Ovary (tissue), 9 donors: ENCODE results near the gene XXYLT1. TPM values are rescaled to one million over a fixed set of nuclear protein-coding genes. Genes with fewer than 3 reads are reported as not detected.
A peak's percentile ranks its signal among the peaks of the same experiment; 100 is the strongest.

Source experiments
- DNase-seq, 5 donors: peaks; one replicate each; pipeline ENCODE4 v3.0.0-alpha.2; 2019 to 2020
- H3K27ac ChIP-seq, 2 donors: fragments of 200-600 bp; one replicate each; pipeline versions ENCODE4 v1.5.1 to v1.8.0; 2019 to 2022
- H3K27me3 ChIP-seq: fragments of 200-600 bp; one replicate; pipeline ENCODE4 v1.8.0; 2022
- H3K36me3 ChIP-seq: fragments of 200-600 bp; sonication (generic); one replicate; pipeline ENCODE4 v1.5.1; 2019
- H3K4me1 ChIP-seq: one replicate; pipeline ENCODE4 v1.8.1; 2013; ENCODE audit warnings: mild to moderate bottlenecking, moderate library complexity; ENCODE audit not compliant: insufficient read depth
- H3K4me3 ChIP-seq: fragments of 200-600 bp; sonication (generic); one replicate; pipeline ENCODE4 v1.5.1; 2017
- H3K9me3 ChIP-seq, 2 donors: fragments of 200-600 bp in 1 of 2; sonication (generic) in 1 of 2; one replicate each; pipeline versions ENCODE4 v1.5.1 to v1.8.1; 2013 to 2019; ENCODE audit warnings: mild to moderate bottlenecking in 1 of 2, moderate library complexity in 1 of 2
- EP300 ChIP-seq: sonication (generic); formaldehyde crosslinking; IDR thresholded peaks from one replicate; pipeline ENCODE4 v1.6.1; 2017; ENCODE audit warnings: antibody characterized with exemption
- POLR2A ChIP-seq: fragments of 450-650 bp; IDR thresholded peaks from one replicate; pipeline ENCODE4 v1.6.1; 2017; ENCODE audit warnings: antibody characterized with exemption, mild to moderate bottlenecking, moderate library complexity
- WGBS, 3 donors: extraction: QIAGEN DNeasy Blood & Tissue Kit in 1 of 3; methylation state at CpG; one replicate each; pipeline versions ENCODE4 v1.1.5 to v1.1.7; 2013 to 2017; 5-methylcytosine and 5-hydroxymethylcytosine counted together
- intact Hi-C, 4 donors: fragments of 100-400 bp; cut with DNase I; formaldehyde crosslinking; loops; one replicate each; pipeline versions ENCODE4 v1.11.0 to v1.15.1; 2022 to 2023
- polyA plus RNA-seq, 2 donors: library from polyadenylated mRNA; stranded (reverse); fragments of 200-250 nt in 1 of 2; fragments of 350-450 nt in 1 of 2; fragmentation: Illumina TruSeq in 1 of 2; extraction: RNeasy Lipid Tissue Mini Kit (QIAGEN cat#74804) in 1 of 2; gene quantifications; one replicate each; pipeline ENCODE4 v1.2.3, GENCODE V29; 2013 to 2014
- total RNA-seq, 7 donors: library from RNA; depleted of rRNA in 2 of 7; stranded (reverse); fragments of >200 nt in 2 of 7; fragmentation: NEBNext Ultra II Directional in 3 of 7; extraction: Animal tissue kit (Norgen Biotek cat#: 25700) in 3 of 7; gene quantifications; one replicate each; pipeline versions ENCODE4 v1.1.0 to v1.2.4, GENCODE V29; 2016 to 2023
- TF ChIP-seq, protein P1 (sequence below), 3 donors: fragments of 450-650 bp in 2 of 3; fragments of 200-600 bp in 1 of 3; IDR thresholded peaks; one replicate each; pipeline versions ENCODE4 v1.5.1 to v1.8.0; 2016 to 2022; ENCODE audit warnings: antibody characterized with exemption in 3 of 3, mild to moderate bottlenecking in 1 of 3
- donor health status: DM: no; HTN: no; CAD: no; lungs with moderate emphysema.
- donor health status: DM: no; HTN: no; CAD: no.
- donor health status: Bipolar disorder and iron deficiency.
- donor health status: DM: yes; HTN: yes; CAD: no.
- donor health status: DM: no; HTN: no; CAD: no.
- donor health status: DM: yes; HTN: yes; CAD: no.

Gene XXYLT1
- total and polyA plus RNA-seq, 9 donors, result 5.6 to 13.6 (median 10.2) TPM

DNA sequence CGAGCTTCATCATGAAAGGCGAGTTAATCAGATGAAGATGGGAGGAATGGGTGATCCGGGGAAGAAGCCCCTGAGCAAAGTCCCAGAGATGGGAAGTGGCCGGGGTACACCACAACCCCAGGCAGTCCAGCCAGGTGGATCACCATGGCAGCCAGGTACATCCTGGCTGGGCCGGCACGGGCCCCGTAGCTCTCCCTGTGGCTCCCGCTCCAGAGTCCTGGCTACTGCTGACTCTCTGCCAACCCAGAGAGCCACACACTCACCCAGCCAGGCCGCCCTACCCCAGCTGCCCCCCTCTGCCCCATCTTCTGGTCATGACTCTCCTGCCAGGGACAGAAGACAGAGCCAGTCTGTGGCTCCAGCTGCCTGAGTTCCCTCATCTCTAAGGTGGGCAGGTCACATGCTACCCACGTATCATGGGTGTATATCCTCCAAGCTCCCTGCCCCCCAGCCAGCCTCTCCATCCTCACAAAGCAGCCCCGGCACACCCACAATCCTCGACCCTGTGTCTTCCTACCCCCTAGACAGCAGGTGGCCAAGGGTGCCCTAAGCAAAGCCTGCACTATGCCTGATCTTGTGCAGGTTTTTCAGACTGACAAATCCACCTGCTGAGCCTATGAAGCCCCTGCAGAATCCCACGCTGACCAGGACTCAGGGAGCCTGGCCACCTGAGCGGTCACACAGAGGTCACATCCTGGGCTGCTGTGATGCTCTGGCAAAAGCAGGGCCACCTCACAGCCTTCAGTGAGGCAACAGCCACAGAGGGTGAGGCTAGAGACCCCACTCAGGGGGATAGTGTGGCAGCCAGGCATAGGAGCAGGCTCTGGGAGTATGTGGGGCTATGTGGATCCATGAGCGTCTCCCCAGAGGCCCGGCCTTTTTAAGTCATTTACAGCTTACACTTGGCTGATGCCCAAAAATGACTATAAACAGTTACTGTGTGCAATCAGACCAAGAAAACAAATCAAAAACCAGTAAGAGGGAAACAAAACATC is 13.2 kb downstream of the XXYLT1 start:
- no peak for TF ChIP-seq POLR2A
- no peak for TF ChIP-seq EP300
- TF ChIP-seq, protein P1, sequence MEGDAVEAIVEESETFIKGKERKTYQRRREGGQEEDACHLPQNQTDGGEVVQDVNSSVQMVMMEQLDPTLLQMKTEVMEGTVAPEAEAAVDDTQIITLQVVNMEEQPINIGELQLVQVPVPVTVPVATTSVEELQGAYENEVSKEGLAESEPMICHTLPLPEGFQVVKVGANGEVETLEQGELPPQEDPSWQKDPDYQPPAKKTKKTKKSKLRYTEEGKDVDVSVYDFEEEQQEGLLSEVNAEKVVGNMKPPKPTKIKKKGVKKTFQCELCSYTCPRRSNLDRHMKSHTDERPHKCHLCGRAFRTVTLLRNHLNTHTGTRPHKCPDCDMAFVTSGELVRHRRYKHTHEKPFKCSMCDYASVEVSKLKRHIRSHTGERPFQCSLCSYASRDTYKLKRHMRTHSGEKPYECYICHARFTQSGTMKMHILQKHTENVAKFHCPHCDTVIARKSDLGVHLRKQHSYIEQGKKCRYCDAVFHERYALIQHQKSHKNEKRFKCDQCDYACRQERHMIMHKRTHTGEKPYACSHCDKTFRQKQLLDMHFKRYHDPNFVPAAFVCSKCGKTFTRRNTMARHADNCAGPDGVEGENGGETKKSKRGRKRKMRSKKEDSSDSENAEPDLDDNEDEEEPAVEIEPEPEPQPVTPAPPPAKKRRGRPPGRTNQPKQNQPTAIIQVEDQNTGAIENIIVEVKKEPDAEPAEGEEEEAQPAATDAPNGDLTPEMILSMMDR (IDR thresholded peaks at IDR 0.05), result no peak
- H3K27me3 ChIP-seq, result no peaks in the 10 kb centered on the region
- intact Hi-C loops, result loop anchor here (2.0 to 10.0 kb wide), 7 partner anchors 103 to 773 kb away; partner anchors contain the start of genes FAM43A (in 2 of the 4) and ATP13A3 (in 1 of the 4)
- no peaks in the 10 kb centered on the region for H3K36me3 ChIP-seq
- 89 to 92% (median 92%) methylated on average over 16 of the region's 16 CpGs for WGBS, 3 donors
- no peaks in the 10 kb centered on the region for H3K9me3 ChIP-seq
- H3K4me1 ChIP-seq, result peaks cover 7% of the 10 kb centered on the region
- no peak overlapping the region for H3K4me3 ChIP-seq
- H3K27ac ChIP-seq, result no peak overlapping the region
- peak in 2 of 5 donors; percentile 19 to 25 for DNase-seq

DNA sequence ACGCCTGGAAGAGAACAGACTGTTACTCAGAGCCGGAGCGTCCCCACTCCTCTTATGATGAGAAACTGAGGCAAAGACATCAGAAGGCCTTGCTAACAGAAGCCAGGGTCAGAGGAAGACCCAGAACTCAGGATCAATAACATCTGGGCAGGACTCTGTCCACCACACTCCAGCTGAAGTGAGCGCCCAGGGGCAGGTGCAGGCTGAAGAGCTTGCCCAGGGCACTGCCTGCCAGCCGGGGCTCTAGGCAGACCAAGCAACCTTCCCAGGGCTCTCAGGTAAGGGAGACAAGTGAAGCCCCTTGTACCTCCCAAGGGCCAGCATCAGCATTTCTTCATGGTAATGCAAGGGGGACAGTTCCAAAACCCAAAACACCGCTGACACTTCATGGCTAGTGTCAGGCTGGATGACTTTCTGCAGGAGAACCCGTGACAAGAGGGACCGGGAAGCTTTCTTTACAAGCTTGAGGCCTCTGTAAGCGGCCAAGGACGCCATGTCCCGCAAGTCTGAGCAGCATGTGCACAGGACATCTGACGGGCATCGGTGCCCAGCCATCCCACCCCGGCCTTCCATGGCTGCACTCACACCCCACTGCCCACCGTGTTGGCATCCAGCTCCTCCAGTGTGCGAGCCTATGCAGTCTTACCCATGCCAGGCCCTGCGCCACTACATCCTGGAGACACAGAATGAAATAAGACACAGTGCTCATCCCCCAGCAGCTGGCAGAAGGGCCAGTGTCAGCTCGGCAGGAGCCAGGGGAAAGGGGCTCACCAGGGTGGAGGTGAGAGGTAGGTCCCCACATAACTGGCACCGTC is 14.1 kb downstream of the XXYLT1 start:
- H3K27me3 ChIP-seq, result no peaks in the 10 kb centered on the region
- intact Hi-C loops, result loop anchor here (5.0 to 10.0 kb wide), 6 partner anchors 102 to 772 kb away; partner anchors contain the start of genes FAM43A (in 2 of the 4) and ATP13A3 (in 1 of the 4)

DNA sequence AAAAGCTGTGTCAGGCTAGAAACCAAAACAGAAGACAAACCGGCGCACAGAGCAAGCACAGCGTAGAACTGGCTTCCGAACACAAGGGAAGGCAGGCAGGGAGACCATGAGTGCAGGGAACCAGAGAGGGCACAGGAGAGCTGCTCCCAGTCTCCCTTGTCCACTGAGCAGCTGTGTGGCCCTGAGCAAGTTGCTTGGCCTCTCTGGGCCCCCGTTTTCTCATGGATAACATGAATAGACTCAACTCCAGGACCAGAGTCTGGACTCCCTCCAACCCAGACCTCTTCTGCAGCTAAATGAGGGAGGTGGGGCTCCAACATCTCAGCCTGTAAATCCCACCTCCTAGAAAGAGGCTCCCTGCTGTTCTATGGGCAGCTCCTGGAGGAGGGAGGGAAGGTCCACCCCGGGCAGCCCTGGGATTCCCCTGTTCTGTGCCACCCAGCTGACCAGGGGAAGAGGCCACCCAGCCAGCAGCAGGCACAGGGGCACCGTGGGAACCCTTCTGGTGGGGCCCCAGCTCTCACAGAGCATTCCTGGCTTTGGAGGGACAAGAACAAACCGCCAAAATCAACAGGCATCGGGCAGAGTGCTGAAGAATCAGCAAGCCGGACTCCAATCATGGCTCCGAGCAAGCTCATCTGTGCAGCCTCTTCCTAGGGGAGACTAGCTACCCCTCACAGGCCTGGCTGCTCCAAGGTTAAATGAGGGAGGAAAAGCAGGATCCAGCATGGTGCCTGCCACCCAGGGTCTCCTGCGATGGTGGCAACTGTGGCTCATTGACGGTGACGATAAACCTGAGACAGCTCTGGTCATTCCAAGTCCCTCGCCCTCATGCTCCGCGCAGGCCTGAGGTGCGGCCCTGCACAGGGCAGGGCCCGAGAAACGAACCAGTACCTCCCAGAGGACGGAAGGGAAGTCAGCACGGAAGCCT is 15.1 kb downstream of the XXYLT1 start:
- no peak overlapping the region for H3K4me3 ChIP-seq
- H3K4me1 ChIP-seq, result peaks cover 7% of the 10 kb centered on the region
- intact Hi-C loops, result loop anchor here (5.0 to 10.0 kb wide), 6 partner anchors 101 to 771 kb away; partner anchors contain the start of genes FAM43A (in 2 of the 4) and ATP13A3 (in 1 of the 4)
- H3K27ac ChIP-seq, result no peak overlapping the region
- TF ChIP-seq POLR2A (no peak), EP300 (no peak)
- TF ChIP-seq, protein P1 (IDR thresholded peaks at IDR 0.05), result no peak
- DNase-seq, result peak in 2 of 5 donors; percentile 11
- H3K36me3 ChIP-seq, result no peaks in the 10 kb centered on the region
- 88 to 90% (median 88%) methylated on average over 22 of the region's 22 CpGs for WGBS, 3 donors
- H3K27me3 ChIP-seq, result no peaks in the 10 kb centered on the region
- no peaks in the 10 kb centered on the region for H3K9me3 ChIP-seq

More for the DNA sequence above, 14.1 kb downstream of the XXYLT1 start:
- DNase-seq, result peak in 2 of 5 donors; percentile 14 to 20
- Histone ChIP-seq H3K9me3 (no peaks in the 10 kb centered on the region), H3K4me1 (peaks cover 7% of the 10 kb centered on the region), H3K27ac (no peak overlapping the region), H3K36me3 (no peaks in the 10 kb centered on the region), H3K4me3 (no peak overlapping the region)
- 95 to 97% (median 95%) methylated on average over 19 of the region's 19 CpGs for WGBS, 3 donors
- TF ChIP-seq, protein P1 (IDR thresholded peaks at IDR 0.05), result no peak
- TF ChIP-seq EP300 (no peak), POLR2A (no peak)
